HG03354 (cell line): ENCODE results near the gene LTBP1.
"Not testable (repeated sequence)": the region's sequence is repeated elsewhere in the genome, so short reads cannot be mapped to it uniquely, and the experiment has no call there.

ENCODE experiments used
- ATAC-seq: cut with Tn5 transposase; IDR thresholded peaks from one replicate; pipeline ENCODE4 v1.9.1; 2021; ENCODE audit warnings: mild to moderate bottlenecking; ENCODE audit not compliant: unreplicated experiment, poor library complexity, severe bottlenecking

Gene LTBP1

DNA sequence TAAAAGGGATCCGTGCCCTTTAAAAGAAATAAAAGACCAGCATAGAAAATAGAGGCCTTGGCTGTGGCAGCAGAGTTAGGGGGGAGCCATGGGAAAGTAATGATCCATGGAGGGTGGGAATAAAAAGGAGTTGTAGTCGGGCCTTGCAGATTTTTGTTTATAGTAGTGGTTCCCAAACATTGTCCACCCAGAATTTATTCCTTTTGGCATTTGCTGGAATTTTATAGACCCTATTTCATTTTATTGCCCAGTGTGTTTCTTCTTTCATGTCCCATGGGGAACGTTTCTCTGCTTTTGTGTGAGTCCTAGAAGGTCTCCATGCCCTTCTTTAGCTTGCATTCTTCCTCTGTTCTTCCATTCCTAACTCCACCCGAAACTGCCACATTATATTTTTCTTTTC is 222.2 kb downstream of the LTBP1 start:
- no peak for ATAC-seq

DNA sequence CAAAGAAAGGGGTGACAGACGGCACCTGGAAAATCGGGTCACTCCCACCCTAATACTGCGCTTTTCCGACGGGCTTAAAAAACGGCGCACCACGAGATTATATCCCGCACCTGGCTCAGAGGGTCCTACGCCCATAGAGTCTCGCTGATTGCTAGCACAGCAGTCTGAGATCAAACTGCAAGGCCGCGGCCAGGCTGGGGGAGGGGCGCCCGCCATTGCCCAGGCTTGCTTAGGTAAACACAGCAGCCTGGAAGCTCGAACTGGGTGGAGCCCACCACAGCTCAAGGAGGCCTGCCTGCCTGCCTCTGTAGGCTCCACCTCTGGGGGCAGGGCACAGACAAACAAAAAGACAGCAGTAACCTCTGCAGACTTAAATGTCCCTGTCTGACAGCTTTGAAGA is 223.5 kb downstream of the LTBP1 start:
- not testable (repeated sequence) for ATAC-seq

DNA sequence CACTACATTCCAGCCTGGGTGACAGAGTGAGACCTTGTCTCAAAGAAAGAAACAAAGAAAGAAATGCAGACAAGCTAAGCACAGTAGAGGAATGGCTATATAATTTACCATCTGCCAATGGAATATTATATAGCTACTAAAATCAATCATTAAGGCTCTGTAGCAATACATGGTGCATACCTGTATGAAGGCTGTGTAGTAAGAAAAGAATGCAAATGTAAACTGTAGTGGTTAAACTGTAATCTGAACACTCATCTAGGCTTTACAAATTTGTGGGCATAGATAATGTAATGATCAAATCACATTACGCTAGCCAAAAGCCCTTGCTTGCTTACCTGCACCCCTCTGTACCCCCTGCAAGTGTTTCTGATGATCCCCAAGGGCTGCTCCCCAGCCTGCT is 230.9 kb downstream of the LTBP1 start:
- ATAC-seq = no peak

DNA sequence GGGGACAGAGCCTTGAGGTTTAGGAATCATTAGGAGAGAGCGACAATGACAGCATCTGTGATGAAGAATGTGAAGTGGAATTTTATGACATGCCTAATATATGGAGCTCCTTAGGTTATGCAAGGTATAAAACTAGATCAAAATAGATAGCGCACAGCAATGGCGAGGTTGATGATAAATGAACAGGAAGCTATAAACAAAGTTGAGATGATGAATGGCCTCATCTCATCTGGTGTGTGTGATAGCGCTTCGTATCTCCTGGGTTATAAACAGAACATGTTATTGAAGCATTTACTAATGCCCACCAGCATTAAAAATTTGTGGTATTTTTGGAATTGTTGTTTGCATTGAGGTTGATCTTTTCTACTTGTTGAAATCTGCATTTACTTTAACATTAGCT is 231.5 kb downstream of the LTBP1 start:
- no peak for ATAC-seq

DNA sequence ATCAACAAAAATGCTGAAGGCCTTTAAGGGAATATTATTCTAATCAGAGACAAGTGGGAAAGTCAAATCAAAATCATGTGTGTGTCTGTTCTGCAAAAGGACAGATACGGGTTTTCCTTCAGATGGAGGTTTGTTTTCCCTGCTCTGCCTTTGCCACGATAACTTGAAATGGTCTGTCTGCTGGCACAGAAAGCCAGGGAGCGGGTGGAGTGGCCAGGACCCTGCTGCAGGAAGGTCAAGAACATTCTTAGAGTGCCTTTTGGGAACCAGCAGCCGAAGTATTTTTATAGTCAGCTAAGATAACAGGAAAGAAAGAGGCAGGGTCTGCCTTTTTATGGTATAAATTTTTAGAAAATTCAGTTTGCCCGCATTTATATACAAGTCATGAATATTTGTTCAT is 234.2 kb downstream of the LTBP1 start:
- ATAC-seq = no peak

DNA sequence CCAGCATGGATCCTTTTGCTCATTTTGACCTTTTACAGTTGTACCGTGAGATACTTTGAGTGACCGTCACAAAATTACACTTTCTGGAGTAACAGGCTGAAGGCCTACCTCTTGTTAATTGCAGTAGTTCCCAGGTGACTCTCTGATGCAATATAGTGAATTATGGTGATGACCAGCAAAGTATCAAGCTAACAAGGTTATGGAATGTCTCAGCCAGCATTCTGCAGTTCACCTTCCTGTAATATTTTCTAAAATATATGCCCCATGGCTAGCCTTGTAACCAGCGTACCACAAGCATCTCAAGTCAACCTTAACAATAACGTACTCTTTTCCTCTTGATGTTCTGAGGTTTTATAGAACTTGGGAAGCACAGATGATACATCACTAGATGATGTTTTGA is 234.7 kb downstream of the LTBP1 start:
- ATAC-seq = no peak

DNA sequence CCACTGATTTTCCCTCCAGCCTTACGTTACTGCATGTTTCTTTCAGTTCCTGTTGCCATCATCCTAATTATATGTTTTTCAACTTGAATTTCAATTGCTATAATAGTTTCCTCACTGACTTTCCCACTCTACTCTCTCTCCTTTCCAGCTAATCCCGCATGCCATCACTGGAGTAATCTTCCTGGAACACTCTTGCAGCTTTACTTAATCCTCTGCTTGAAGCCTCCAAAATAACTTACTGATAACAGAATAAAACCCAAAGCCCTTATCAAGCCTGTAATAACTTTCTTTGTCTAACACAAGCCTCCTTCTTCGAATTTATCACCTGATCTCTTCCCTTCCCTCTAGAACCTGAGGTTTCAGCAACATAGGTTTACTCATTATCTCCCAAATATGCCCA is 237.3 kb downstream of the LTBP1 start:
- no peak for ATAC-seq

DNA sequence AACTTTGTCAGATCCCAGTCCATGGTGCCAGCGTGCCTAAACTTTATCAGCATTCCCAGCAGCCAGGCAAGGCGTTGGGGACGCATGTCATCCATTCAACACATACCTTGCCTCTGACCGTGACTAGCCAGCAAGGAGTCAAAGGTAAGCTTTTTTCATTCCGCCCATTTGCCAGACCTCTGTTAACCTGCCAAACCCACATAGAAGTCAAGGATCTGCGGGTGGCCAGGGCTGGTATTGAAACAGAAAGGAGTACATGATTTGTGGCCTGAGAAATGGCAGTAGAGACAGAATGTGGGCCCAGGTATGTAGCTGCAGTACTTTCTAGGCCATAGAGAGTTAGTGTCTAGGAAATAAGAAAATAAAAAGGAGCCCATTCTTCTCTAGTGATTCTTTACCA is 240.2 kb downstream of the LTBP1 start:
- ATAC-seq = no peak

DNA sequence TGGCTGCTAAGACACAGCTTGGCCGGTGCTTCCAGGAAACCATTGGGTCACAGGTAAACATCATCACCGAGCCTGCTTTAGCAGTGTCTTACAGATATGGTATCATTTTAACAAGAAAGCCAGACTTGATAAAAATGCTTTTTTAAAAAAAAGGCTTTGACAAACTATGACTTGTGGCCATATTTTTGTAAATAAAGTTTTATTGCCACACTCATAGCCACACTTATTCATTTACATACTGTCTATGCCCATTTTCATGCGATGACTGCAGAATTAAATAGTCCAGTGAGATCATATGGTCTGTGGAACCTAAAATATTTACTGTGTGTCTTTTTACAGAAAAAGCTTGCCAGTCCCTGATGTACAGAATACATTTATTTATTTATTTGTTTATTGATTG is 242.0 kb downstream of the LTBP1 start:
- ATAC-seq = no peak

DNA sequence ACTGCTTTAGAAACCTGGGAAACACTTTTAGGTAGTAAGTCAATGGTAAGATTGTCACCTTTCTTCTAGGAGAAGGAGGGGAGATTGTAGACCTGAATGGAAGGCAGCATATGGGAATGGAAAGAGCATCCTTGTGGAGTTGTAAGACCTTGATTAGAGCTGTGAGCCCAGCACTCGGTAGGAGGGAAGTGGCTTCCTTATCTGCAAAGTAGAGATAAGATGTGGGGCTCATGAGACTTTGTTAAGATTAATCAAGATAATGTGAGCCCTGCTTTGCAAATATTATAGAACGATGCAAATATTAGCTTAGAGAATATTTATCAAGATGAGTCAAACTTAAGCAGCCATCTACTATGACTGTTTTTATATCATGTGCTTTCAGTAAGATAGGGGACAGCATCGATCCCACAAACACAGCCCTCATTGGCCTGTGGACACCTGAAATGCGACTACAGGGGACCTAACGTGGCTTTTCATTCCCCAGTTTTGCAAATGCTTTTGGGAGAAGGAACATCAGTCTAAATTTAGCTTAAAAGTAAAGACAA is 243.7 kb downstream of the LTBP1 start:
- no peak for ATAC-seq

DNA sequence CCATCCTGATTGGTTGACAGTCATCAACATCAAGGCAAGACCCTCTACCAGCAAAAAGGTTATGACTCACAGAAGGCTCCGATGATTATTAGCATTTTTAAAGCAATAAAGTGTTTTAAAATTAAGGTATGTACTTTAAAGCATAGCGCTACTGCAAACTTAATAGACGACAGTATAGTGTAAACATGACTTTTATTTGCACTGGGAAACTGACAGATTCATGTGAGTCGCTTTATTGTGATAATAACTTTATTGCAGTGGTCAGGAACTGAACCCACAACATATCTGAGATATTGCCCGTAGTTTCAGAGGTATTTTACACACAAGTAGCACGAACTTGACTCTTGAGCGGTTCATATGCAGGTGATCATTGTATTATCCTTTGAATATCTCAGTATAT is 249.1 kb downstream of the LTBP1 start:
- no peak for ATAC-seq

DNA sequence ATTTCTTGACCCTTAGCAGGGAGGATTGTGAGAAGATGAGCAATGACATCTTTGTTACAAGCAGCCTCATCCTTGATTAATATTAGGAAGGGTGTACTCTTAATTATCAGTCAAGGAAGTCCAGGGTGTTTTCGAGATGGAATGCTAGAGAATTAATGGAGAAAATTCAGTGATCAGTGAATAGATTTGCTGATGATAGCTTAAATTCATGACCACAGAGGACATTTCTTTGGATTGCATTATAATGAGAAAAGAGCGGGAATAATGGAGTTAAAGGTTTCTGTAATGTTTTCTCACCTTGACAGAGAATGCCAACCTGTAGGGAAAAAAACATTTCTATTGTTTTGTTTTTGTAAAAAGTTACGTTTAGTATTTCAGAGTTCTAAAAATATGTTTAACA is 249.9 kb downstream of the LTBP1 start:
- no peak for ATAC-seq

DNA sequence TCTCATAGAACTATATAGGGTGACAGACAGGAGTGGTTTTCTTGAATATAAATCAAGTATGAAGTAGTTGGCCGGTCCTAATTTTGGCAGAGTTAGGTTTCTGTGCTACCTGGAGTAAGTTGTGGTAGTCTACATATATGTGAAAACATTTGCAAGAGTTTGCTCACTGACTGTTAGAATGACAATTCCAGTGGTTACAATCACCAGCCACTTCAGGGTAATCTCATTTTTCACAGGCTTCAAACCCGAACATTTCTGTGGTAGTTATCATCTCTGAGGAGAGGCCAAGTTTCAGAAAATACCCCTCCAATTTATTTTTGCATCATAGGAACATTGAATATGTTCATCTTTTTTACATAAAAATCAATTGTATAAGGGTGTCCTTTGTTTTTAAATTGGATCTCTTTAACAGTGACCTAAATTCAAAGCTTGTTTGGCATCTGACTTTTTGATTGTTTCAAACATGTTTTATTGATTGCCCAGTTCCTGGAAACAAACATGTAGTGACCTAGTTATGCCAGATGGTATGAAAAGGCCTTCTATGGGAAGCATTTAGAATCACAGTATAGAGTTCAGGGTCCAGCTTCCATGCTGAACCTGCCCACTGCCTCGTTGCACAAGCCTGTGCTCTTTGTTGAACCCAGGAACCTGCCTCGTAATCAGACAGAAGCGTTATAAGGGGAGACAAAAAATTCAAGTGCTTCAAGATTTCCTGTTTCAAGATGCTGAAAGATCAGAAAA is 250.6 kb downstream of the LTBP1 start:
- ATAC-seq = no peak

DNA sequence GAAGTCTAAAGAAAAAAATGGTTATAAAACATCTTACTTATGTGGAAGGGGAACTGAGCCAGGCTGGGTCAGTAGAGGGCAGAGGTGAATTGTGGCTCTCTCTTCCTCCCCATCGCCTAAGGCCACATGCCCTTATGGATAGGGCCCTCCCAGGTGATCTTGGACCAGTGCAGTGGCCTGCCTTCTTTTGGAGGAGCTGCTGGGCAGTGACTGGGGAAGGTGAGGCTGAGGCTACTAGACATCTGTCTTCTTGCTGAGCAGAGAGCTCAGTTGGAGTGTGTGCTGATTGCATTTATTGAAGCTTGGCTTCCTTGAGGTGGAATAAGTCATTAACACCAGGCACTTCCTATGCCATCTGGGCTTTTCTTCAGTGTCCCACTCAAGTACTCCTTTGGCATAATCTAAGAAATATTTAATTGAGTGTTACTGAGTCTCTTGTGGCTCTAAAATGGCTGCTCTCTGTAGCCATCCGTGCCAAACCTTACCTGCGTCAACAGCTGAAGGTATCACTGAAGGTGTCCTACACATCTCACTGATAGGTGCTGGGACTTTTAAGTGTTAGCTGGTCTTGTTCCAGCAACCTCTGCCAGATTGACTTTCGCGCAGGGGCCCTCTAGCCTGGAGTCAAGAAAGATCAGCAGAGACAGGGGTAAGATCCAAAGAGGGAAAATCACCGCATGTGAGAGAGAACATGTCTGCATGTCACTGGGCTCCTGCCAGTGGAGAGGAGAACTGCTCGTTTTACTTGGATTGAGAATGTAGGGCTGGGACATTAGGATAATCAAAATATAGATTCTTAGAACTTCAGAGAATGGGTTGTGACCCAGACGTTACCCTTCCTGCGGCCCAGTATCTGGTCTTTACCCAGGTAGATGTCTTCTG is 256.1 kb downstream of the LTBP1 start:
- no peak for ATAC-seq

DNA sequence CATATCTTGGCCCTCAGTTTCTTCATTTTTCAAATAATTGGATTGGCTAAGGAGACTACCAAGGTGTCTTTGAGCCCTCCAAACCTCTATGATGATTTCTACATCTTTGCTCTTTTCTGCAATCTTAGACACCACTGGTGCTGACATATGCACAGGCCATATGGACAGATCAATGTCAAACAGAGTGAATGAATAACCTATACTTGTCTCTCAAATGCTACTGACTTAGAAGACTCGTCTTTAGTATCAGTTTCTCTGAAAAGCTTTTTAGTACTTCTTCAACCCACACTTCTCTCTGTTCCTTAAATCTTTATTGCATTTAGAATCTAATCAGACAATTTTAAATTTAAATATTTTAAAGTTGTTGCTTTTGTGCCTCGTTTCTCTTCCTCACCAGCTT is 258.2 kb downstream of the LTBP1 start:
- ATAC-seq = peak; percentile 65

DNA sequence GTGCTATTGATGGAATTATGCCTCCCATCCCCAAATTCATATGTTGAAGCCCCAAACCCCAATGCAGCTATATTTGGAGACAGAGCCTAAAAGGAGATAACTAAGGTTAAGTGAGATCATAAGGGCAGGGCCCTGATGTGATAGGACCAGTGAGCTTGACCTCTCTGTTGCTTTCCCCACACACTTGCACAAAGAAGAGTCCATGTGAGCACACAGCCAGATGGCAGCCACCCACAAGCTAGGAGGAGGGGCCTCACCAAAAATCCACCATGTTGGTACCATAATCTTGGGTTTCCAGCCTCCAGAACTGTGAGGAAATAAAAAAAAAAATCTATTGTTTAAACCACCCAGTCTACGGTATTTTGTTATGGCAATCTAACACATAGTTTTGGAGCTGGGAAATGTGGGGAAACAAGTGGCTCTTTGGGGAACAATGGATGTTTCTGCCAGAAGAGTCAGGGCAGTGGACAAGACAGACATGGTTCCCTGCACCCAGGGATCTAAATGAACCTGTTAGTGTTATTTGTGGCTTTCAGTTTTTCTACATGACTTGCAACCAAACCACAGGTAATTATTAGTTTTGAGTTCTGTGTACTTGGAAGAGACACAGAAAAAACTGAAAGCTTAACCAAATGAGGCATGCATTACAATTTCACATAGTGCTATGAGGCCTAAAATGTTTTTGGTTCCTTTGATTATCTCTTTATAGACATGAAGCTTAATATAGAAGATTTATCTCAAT is 259.1 kb downstream of the LTBP1 start:
- peak; percentile 94 for ATAC-seq

DNA sequence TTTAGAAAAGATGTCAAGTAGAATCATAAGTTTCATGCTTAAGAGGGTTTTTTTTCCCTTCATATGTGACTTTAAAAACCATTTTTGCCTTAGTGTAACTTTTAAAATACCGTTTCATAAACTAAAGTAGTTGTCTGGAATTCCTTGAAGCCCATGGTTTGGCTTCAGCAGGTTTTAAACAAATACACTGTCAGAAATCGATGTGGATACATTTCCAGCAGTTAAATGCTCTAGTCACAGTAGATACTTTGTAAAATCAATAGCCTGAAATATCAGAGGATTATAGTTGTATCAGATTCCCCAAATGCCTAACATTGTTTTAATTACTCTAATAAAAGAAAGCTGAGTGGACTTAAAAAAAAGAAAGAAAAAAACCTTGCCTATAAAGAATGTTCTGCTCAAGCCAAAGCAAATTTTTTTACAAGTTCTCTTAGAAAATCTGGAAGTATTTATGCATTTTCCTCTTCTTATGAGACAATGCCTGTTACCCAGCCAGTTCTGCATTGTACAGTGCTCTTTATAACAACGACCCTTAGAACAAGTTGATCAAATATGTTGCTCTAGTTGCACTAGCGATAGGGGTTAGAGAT is 260.5 kb downstream of the LTBP1 start:
- no peak for ATAC-seq

DNA sequence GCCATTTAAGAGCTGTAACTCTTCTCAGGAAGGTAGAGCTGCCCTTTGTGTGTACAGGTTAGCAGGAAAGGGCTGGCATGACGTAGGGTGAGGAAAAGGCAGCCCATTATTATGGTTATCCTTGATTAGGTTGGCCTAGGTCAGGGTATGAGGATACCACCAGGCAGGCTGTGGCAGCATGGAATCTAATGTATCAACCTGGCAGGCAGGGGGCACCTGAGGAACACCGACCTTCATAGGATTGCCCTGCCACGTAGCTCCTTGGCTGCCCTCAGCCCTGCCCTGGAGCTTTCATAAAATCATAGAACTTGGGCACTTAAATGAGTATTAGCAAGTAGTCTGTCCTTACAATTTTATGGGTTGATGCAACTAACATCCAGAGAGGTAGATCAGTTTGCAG is 261.6 kb downstream of the LTBP1 start:
- ATAC-seq = no peak

DNA sequence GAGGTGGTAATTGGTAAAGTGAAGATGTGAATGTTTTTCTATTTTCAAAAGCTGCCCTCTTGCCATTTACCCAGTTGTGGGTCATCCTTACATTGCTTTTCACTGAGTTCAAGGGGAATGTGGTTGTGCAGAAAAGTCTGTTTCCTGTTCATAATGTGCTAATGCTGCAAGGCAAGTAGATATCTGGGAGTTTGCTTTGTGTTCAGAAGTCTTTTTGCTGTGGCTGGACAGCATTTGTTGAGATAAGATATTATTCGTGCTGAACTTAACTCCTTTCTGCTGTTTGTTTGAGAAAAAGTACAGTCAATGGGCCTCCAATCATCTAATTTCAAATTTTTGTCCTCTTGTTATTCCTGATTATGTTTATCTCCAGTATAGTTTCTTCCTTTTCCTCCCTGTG is 263.2 kb downstream of the LTBP1 start:
- no peak for ATAC-seq

DNA sequence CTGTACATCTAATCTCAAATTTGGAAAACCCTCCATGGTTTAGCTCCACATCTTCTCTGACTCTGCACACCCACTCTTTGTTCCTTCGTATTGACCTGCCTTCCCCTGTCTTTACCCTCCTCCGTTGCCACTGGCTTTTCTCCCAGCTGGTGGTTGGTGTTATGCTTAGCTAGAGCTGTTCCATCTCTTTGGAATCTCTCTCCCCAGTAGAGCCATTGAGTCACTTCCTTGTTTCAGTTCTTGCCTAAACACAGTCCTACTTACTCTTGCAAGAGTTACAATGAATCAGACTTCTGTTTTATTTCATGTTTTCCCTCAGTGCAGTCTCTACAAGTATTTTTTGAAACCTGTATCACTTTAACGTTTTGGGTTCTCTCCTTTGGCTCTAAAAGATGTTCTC is 263.9 kb downstream of the LTBP1 start:
- ATAC-seq = no peak
